Liver (tissue), 9 donors: ENCODE data around the gene TMEM114. TPM values are rescaled to one million over a fixed set of nuclear protein-coding genes. Genes with fewer than 3 reads are reported as not detected.

Source experiments
- DNase-seq: peaks from one replicate; pipeline ENCODE4 v3.0.0-alpha.2; 2017; ENCODE audit warnings: low spot score
- H3K27ac ChIP-seq, 2 donors: one replicate each; pipeline ENCODE4 v1.7.0; 2013; ENCODE audit warnings: inconsistent platforms in 2 of 2, low read length in 2 of 2, control low read depth in 1 of 2, low read depth in 1 of 2, mild to moderate bottlenecking in 1 of 2
- H3K27me3 ChIP-seq, 4 donors: one replicate each; pipeline versions ENCODE4 v1.6.1 to v1.7.0; 2013; ENCODE audit warnings: low read length in 3 of 4, inconsistent platforms in 1 of 4, mild to moderate bottlenecking in 1 of 4, moderate library complexity in 1 of 4; ENCODE audit not compliant: control insufficient read depth in 4 of 4, insufficient read depth in 4 of 4
- H3K36me3 ChIP-seq, 4 donors: one replicate each; pipeline versions ENCODE4 v1.6.1 to v1.7.0; 2013; ENCODE audit warnings: low read length in 3 of 4, mild to moderate bottlenecking in 3 of 4, low read depth in 1 of 4, moderate library complexity in 1 of 4; ENCODE audit not compliant: control insufficient read depth in 4 of 4, insufficient read depth in 3 of 4
- H3K4me1 ChIP-seq, 4 donors: one replicate each; pipeline versions ENCODE4 v1.6.1 to v1.7.0; 2013; ENCODE audit warnings: low read length in 3 of 4, mild to moderate bottlenecking in 3 of 4, moderate library complexity in 1 of 4; ENCODE audit not compliant: control insufficient read depth in 4 of 4, insufficient read depth in 4 of 4
- H3K4me3 ChIP-seq, 3 donors: one replicate each; pipeline versions ENCODE4 v1.6.1 to v1.7.0; 2013; ENCODE audit warnings: low read length in 3 of 3, control low read depth in 1 of 3, low read depth in 1 of 3, mild to moderate bottlenecking in 1 of 3
- H3K9ac ChIP-seq, 2 donors: one replicate each; pipeline ENCODE4 v1.7.0; 2013; ENCODE audit warnings: low read length in 2 of 2, mild to moderate bottlenecking in 2 of 2, moderate library complexity in 2 of 2, control low read depth in 1 of 2, low read depth in 1 of 2
- H3K9me3 ChIP-seq, 4 donors: one replicate each; pipeline versions ENCODE4 v1.6.1 to v1.7.0; 2013; ENCODE audit warnings: low read length in 3 of 4; ENCODE audit not compliant: control insufficient read depth in 4 of 4
- ATF3 ChIP-seq: IDR thresholded peaks from 2 replicates; pipeline ENCODE4 v1.6.1; 2016; ENCODE audit warnings: antibody characterized with exemption
- CTCF ChIP-seq: fragments of 150-350 bp; IDR thresholded peaks from 2 replicates; pipeline ENCODE4 v1.5.1; 2017; ENCODE audit warnings: improper control_type of control experiment, low read depth, low read length; ENCODE audit not compliant: missing input control
- FOXA2 ChIP-seq: IDR thresholded peaks from 2 replicates; pipeline ENCODE4 v1.6.1; 2016; ENCODE audit warnings: antibody characterized with exemption
- MAX ChIP-seq: IDR thresholded peaks from 2 replicates; pipeline ENCODE4 v1.6.1; 2016; ENCODE audit warnings: antibody characterized with exemption
- RAD21 ChIP-seq, 2 donors: IDR thresholded peaks; 2 replicates each; pipeline ENCODE4 v1.6.1; 2016; ENCODE audit warnings: antibody characterized with exemption in 2 of 2, mild to moderate bottlenecking in 2 of 2
- REST ChIP-seq: IDR thresholded peaks from 2 replicates; pipeline ENCODE4 v1.6.1; 2016; ENCODE audit warnings: antibody characterized with exemption, mild to moderate bottlenecking
- RXRA ChIP-seq, 2 donors: IDR thresholded peaks; 2 replicates each; pipeline ENCODE4 v1.6.1; 2017 to 2018; ENCODE audit warnings: antibody characterized with exemption in 2 of 2, mild to moderate bottlenecking in 1 of 2
- SP1 ChIP-seq: IDR thresholded peaks from 2 replicates; pipeline ENCODE4 v1.6.1; 2018; ENCODE audit warnings: antibody characterized with exemption, mild to moderate bottlenecking
- TAF1 ChIP-seq: conservative IDR thresholded peaks from 2 replicates; pipeline ENCODE4 v1.6.1; 2016; ENCODE audit warnings: antibody characterized with exemption, mild to moderate bottlenecking
- WGBS: extraction: QIAGEN DNeasy Blood & Tissue Kit; methylation state at CpG from one replicate; pipeline ENCODE4 v1.1.7; 2013; 5-methylcytosine and 5-hydroxymethylcytosine counted together
- polyA plus RNA-seq, 2 donors: library from polyadenylated mRNA; stranded (reverse) in 1 of 2; unstranded in 1 of 2; fragments of 200-250 nt in 1 of 2; fragments of >200 nt in 1 of 2; fragmentation: Nextera tagmentation in 1 of 2; extraction: Ambion mirVana in 1 of 2; gene quantifications; one replicate each; pipeline versions ENCODE4 v1.2.1 to v1.2.3, GENCODE V29; 2013 to 2015
- total RNA-seq, 2 donors: library from RNA; depleted of rRNA; stranded (reverse); fragments of >200 nt; gene quantifications; one replicate each; pipeline ENCODE4 v1.2.3, GENCODE V29; 2014
- donor health status: healthy.
- donor health status: healthy.
- donor health status: healthy.
- donor health status: healthy.
- donor health status: healthy.

Gene TMEM114
- total and polyA plus RNA-seq, 4 donors: not detected

- H3K4me3 ChIP-seq: no peak overlapping the region
- no peak for DNase-seq
- no peaks in the 10 kb centered on the region for H3K9me3 ChIP-seq
- TF ChIP-seq CTCF (peak; percentile 42), RXRA (IDR thresholded peaks at IDR 0.05) (no peak), SP1 (no peak), ATF3 (peak; percentile 86), RAD21 (IDR thresholded peaks at IDR 0.05) (peak; percentile 75 to 84)
- H3K27me3 ChIP-seq: no peaks in the 10 kb centered on the region
- WGBS: 35% methylated on average over 7 of the region's 7 CpGs
- H3K36me3 ChIP-seq: no peaks in the 10 kb centered on the region
- no peak overlapping the region for H3K27ac ChIP-seq
- no peak overlapping the region for H3K9ac ChIP-seq
- peaks cover 0 to 8% (median 1%) of the 10 kb centered on the region in 4 donors for H3K4me1 ChIP-seq
Observed at GRCh38 chr16:8572919-8573724, 17.2 kb downstream of the TMEM114 start.

GRCh38 chr16:8572063-8572918 lies 18.0 kb downstream of the TMEM114 start:
- H3K9me3 ChIP-seq: no peaks in the 10 kb centered on the region
- TF ChIP-seq FOXA2 (no peak), RAD21 (IDR thresholded peaks at IDR 0.05) (no peak), REST (no peak), TAF1 (no peak)
- H3K27ac ChIP-seq: no peak overlapping the region
- H3K4me3 ChIP-seq: no peak overlapping the region
- 83% methylated on average over 11 of the region's 11 CpGs for WGBS
- DNase-seq: no peak
- no peak overlapping the region for H3K9ac ChIP-seq
- no peaks in the 10 kb centered on the region for H3K36me3 ChIP-seq
- H3K4me1 ChIP-seq: peaks cover 0 to 8% (median 1%) of the 10 kb centered on the region in 4 donors
- H3K27me3 ChIP-seq: no peaks in the 10 kb centered on the region

- TF ChIP-seq ATF3 (no peak), MAX (no peak), FOXA2 (no peak)
- H3K9me3 ChIP-seq: no peaks in the 10 kb centered on the region
- DNase-seq: no peak
- H3K9ac ChIP-seq: no peak overlapping the region
- no peak overlapping the region for H3K4me3 ChIP-seq
- H3K36me3 ChIP-seq: no peaks in the 10 kb centered on the region
- H3K4me1 ChIP-seq: peaks cover 0 to 8% (median 1%) of the 10 kb centered on the region in 4 donors
- H3K27ac ChIP-seq: no peak overlapping the region
- H3K27me3 ChIP-seq: no peaks in the 10 kb centered on the region
- 55% methylated on average over 6 of the region's 6 CpGs for whole genome bisulfite sequencing
Observed at GRCh38 chr16:8571061-8571596, 19.2 kb downstream of the TMEM114 start.
